GM06990 (cell line): ENCODE results near the gene C1QTNF5.

Experiments used
- DNase-seq: peaks from one replicate; pipeline ENCODE4 v3.0.0-alpha.2; 2011; ENCODE audit not compliant: insufficient read length; ENCODE audit errors: extremely low read depth
- H3K27me3 ChIP-seq: replicated peaks from 2 replicates; pipeline ENCODE4 v1.6.0; 2011; ENCODE audit warnings: low read length; ENCODE audit not compliant: control insufficient read depth, insufficient read depth
- H3K36me3 ChIP-seq: 2 replicates; pipeline ENCODE4 v1.5.1; 2011; ENCODE audit warnings: low read length; ENCODE audit not compliant: control insufficient read depth, insufficient read depth
- H3K4me3 ChIP-seq: replicated peaks from 2 replicates; pipeline ENCODE4 v1.5.1; 2011; ENCODE audit warnings: low read depth, mild to moderate bottlenecking, control low read depth, low read length
- CTCF ChIP-seq: IDR thresholded peaks from 2 replicates; pipeline ENCODE4 v1.5.1; 2011; ENCODE audit warnings: low read length, control low read depth, mild to moderate bottlenecking, inconsistent platforms; ENCODE audit not compliant: insufficient read depth, poor library complexity, severe bottlenecking

The C1QTNF5 gene

GRCh38 chr11:119306373-119306890 lies 34.3 kb downstream of the C1QTNF5 start:
- Histone ChIP-seq H3K36me3 (peaks cover 26% of the 10 kb centered on the region), H3K4me3 (no peak overlapping the region), H3K27me3 (no peaks in the 10 kb centered on the region)
- TF ChIP-seq CTCF: no peak
- no peak for DNase-seq

GRCh38 chr11:119305556-119306372 lies 34.9 kb downstream of the C1QTNF5 start:
- no peak for TF ChIP-seq CTCF
- Histone ChIP-seq H3K36me3 (peaks cover 23% of the 10 kb centered on the region), H3K4me3 (no peak overlapping the region), H3K27me3 (no peaks in the 10 kb centered on the region)
- DNase-seq: no peak

- no peak for DNase-seq
- peaks cover 23% of the 10 kb centered on the region for H3K36me3 ChIP-seq
- TF ChIP-seq CTCF: no peak
Observed at GRCh38 chr11:119303227-119303718, 37.4 kb downstream of the C1QTNF5 start.

GRCh38 chr11:119300198-119300964 lies 40.3 kb downstream of the C1QTNF5 start:
- DNase-seq: no peak
- no peaks in the 10 kb centered on the region for H3K27me3 ChIP-seq
- TF ChIP-seq CTCF: no peak
- no peak overlapping the region for H3K4me3 ChIP-seq
- peaks cover 20% of the 10 kb centered on the region for H3K36me3 ChIP-seq

More at GRCh38 chr11:119303227-119303718, 37.4 kb downstream of the C1QTNF5 start:
- no peak overlapping the region for H3K4me3 ChIP-seq
- no peaks in the 10 kb centered on the region for H3K27me3 ChIP-seq

GRCh38 chr11:119299416-119299815 lies 41.3 kb downstream of the C1QTNF5 start:
- Histone ChIP-seq H3K4me3 (no peak overlapping the region), H3K27me3 (no peaks in the 10 kb centered on the region), H3K36me3 (peaks cover 20% of the 10 kb centered on the region)
- no peak for DNase-seq
- no peak for TF ChIP-seq CTCF
